GM18505 (cell line): ENCODE data around the gene RHNO1.

ENCODE experiments used
- ATAC-seq: cut with Tn5 transposase; IDR thresholded peaks from one replicate; pipeline ENCODE4 v1.9.1; 2021; ENCODE audit not compliant: unreplicated experiment
- POLR2A ChIP-seq: IDR thresholded peaks from 4 replicates; pipeline ENCODE4 v1.6.1; 2011; ENCODE audit warnings: borderline replicate concordance; ENCODE audit not compliant: insufficient read depth, insufficient read length; ENCODE audit errors: extremely low read depth

Gene RHNO1

DNA sequence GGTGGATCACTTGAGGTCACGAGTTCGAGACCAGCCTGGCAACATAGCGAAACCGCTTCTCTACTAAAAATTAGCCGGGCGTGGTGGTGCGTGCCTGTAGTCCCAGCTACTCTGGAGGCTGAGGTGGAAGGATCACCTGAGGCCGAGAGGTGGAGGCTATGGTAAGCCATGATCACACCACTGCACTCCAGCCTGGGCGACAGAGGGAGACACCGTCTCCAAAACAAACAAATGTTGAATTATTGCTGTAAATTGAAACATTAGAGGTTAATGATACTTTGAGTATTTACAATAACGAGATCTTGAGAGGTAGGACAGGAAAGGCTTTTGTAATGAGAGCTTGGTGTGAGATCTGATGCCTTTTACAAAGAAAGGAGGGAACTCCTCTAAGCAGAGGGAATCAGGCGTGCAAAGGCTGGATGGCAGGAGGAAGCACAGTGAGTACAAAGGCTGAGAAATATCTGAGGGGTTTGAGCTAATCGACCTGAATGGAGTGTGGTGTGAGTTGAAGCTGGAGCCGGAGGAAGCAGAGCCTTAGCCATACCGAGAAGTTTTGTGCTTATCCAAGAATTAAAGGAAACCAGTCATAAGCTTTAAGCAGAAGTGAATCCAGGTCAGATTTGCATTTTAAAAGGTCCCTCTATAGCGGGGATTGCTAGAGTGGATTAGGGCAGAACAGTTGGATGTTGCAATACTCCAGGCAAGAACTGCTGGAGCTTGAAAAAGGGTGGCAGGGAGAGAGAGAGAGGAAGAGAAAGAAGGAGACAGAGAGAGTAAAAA is 1.1 kb downstream of the RHNO1 start:
- ATAC-seq, result no peak
- TF ChIP-seq POLR2A, result no peak

DNA sequence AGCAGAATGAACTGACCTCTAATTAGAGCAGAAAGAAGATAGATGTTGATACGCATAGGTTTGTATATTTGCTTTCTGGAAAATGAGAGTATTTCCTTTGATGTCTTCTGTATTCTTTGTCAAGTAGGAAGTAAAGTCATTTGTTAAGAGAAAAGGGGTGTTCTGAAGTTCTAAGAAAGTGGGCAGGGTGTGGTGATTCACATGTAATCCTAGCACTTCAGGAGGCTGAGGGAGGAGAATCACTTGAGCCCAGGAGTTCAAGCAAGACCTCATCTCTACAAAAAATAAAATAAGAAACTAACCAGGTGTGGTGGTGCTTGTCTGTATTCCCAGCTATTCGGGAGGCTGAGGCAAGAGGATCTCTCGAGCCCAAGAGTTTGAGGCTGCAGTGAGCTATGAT is 2.8 kb downstream of the RHNO1 start:
- no peak for TF ChIP-seq POLR2A
- ATAC-seq, result no peak

- ATAC-seq, result no peak
- no peak for TF ChIP-seq POLR2A
Measured at GRCh38 chr12:2884810-2885209, 7.8 kb downstream of the RHNO1 start.

- no peak for TF ChIP-seq POLR2A
Measured at GRCh38 chr12:2886768-2887450, 9.9 kb downstream of the RHNO1 start.

GRCh38 chr12:2890001-2890387 is 13.0 kb downstream of the RHNO1 start:
- no peak for TF ChIP-seq POLR2A

More at GRCh38 chr12:2886768-2887450, 9.9 kb downstream of the RHNO1 start:
- ATAC-seq, result no peak

DNA sequence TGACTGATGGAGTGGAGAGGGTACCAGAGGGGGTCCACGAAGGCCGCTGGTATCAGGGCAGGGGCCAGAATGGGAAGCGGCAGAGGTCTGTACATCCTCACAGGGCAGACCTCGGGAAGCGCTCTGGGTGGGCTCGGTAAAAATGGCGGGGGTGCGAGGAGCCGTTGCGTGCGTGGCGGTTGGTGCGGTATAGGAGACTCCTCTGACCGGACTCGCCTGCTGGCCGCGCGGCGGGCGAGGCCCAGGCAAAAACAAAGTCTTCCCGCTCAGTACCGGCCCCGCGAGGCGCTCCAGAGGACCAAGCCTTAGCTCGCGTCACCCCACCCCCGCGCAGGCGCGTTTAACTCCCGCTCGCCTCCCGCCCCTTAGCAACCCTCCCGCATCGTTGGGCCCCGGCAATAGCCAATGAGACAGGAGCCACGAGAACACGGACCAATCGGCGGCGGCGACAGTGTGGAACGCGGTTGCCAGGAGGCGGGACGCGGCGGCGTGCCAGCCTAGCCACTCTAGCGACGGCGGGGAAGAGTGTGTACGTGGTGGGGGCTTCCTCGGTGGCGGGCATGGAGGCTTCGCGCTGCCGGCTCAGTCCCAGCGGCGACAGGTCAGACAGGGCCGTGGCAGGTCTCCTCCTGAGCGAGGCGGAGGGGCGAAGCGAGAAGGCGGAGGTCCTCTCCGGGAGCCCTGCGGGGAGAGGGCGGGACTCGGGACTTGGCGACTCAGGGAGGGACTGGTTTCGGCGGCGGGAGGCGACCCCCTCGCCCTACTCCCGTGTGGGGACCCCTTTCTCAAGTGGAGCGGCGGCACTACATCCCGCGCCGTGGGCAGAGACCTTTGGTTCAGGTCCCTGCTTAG is 13.6 kb downstream of the RHNO1 start, which contains the start of gene TULP3:
TULP3 (plus strand) TSS at position 504 of the 852 bp plus-strand sequence; CDS start at position 561, 57 bp downstream.
- ATAC-seq, result peak; percentile 95
- TF ChIP-seq POLR2A, result peak; percentile 69

More at GRCh38 chr12:2890001-2890387, 13.0 kb downstream of the RHNO1 start:
- no peak for ATAC-seq

DNA sequence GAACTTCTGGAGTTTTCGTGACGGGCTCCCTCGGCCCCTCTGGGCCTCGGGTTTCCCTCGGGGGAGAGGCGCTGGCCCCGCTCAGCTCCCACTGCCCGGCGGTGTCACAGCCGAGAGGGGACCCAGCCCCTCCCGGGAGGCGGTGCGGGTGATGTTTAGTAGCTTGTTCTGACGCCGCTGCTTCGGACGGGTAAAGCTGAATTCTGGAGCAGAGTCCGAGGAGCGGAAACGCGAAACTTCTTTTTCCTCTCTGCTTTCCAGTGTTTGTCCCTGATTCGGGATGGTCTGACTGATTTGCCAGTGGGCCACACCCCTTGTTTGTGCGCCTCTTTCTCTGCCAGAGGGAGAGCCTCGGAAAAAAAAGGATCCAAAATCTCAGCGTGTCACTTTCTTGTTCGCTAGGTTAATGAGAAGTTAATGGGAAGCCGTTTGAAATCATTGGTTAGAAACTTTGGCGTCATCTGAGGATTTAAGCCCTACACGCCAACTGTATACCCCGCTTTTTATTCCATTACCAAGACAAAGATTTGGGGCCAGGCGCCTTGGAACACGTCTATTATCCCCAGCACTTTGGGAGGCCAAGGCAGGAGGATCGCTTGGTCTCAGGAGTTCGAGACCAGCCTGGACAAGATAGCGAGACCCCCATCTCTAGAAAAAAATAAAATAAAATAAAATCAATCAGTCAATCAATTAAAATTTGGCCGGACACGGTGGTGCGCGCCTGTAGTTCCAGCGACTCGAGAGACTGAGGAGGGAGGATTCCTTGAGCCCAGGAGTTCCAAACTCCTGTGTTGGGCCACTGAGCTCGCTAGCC is 14.4 kb downstream of the RHNO1 start:
- peak; percentile 13 for ATAC-seq

DNA sequence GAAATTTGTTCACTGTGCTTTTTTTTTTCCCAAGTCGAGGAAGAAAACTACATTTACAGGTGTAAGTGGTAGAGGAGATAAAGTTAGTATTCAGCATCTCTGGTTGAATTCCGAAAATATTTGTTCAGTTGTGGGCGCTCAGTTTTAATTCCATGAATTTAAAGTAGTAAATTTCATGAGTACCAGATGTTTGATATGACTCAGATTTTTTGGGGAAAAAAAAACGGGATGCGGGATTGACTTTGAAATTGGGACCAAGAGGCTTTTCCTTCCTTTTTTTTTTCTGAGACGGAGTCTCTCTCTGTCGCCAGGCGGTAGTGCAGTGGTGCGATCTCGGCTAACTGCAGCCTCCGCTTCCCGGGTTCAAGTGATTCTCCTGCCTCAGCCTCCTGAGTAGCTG is 15.2 kb downstream of the RHNO1 start:
- no peak for TF ChIP-seq POLR2A
- no peak for ATAC-seq

More for the DNA sequence above, 14.4 kb downstream of the RHNO1 start:
- no peak for TF ChIP-seq POLR2A

GRCh38 chr12:2893007-2893406 is 16.0 kb downstream of the RHNO1 start:
- no peak for TF ChIP-seq POLR2A
- no peak for ATAC-seq

DNA sequence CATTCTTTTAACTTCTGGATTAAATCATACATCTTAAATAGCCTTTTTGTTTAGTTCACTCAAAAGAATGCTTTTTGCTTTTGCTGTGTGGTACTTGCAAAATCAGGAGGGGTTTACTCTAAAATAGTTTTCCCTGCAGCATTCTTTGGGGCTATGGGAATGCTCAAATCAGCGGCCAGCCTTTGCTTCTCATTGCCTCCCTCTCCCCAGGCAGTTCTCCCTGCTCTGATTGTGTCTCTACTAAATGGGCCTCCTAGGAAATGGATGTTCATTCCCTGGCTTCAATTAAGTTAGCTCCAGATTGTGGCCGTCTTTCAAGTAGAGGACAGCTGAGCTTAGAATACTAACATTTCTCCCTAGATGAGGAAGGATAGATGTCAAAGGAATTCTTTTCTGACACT is 18.0 kb downstream of the RHNO1 start:
- no peak for TF ChIP-seq POLR2A
- no peak for ATAC-seq

- no peak for TF ChIP-seq POLR2A
- no peak for ATAC-seq
Measured at GRCh38 chr12:2895511-2895910, 18.5 kb downstream of the RHNO1 start.

- no peak for ATAC-seq
- no peak for TF ChIP-seq POLR2A
Measured at GRCh38 chr12:2897418-2897817, 20.4 kb downstream of the RHNO1 start.

DNA sequence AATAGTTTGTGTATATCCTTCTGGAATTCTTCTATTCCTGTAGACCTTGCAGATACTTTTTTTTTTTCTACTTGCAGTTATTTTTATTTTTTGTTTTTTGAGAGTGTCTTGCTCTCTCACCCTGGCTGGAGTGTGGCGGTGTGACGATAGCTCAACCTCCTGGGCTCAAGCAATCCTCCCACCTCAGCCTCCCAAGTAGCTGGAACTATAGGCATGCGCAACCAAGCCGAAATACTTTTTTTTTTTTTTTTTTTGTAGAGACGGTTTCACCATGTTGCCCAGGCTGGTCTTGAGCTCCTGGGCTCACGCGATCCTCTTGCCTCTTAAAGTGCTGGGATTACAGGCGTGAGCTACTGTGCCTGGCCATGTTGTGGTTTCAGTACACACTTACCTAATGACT is 23.6 kb downstream of the RHNO1 start:
- ATAC-seq, result no peak
- no peak for TF ChIP-seq POLR2A

GRCh38 chr12:2902272-2902880 is 25.4 kb downstream of the RHNO1 start:
- no peak for ATAC-seq
- no peak for TF ChIP-seq POLR2A
